Inflammatory macrophage (primary cell): Measurements from ENCODE around the gene CST5.
"Not testable (repeated sequence)": the region's sequence is repeated elsewhere in the genome, so short reads cannot be mapped to it uniquely, and the experiment has no call there.

Experiments used
- DNase-seq, 2 donors: peaks; one replicate each; pipeline ENCODE4 v3.0.0-alpha.2; 2020 to 2022

The CST5 gene

DNA sequence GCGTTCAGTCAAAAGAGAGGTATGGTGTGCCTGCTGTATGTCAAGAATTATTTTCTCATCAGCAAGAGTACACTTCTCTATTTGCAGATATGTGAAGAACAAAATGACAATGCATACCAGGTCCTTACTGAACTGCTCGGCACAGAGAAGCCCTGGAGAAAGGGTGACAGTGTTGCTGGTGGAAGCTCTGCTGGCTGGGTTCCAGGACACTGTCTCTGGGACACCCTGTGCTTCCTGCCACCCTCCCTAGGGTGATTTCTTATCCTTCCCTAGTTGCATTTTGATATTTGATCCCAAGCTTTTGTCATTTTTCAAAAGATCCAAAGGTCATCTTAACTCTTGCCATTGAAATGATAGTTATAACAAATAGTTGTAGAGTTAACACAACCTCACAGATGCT, 8.3 kb upstream of the CST5 start:
- no peak for DNase-seq

DNA sequence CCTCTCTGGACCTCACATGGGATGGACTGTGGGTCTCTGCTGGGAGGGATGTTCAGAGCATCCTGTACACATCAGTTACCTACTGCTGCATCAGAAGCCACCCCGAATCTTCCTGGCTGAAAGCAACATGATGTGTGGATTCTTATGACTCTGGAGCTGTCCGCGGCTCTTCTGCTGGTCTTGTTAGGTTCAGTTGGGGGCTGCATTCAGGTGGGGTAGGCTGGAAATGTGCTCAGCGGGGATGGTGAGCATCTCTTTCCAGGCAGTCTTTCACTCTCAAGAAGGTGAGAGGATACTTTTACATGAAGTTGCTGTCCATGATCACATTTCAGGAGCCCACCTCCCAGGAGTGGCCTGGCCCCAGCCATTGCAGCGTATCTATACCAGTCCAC, 5.2 kb upstream of the CST5 start:
- DNase-seq = no peak

- DNase-seq = no peak
Observed at GRCh38 chr20:23884136-23884770, 4.7 kb upstream of the CST5 start.

- DNase-seq = no peak
Observed at GRCh38 chr20:23881371-23881770, 1.8 kb upstream of the CST5 start.

DNA sequence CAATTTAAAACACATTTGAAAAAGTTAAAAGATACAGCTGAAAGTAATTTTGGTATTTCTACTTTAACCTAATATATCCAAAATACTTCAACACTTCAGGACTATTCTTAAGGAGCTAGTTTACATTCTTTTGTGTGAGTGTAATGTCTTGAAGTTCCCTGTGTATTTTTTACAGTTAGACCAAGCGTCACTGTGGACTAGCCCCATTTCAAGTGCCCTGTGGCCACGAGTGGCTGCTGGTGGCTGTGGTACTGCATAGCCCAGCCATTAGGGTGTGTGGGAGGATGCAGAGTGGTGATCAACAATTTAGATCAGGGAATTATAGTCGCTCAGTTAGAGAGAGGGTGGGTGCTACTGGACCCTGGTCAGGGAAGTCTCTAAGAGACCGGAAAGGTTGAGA, 869 bp upstream of the CST5 start:
- DNase-seq = no peak

- no peak for DNase-seq
Observed at GRCh38 chr20:23879811-23880374, 345 bp upstream of the CST5 start.

- no peak for DNase-seq
Observed at GRCh38 chr20:23878787-23879186, 761 bp downstream of the CST5 start.

- DNase-seq = not testable (repeated sequence)
Observed at GRCh38 chr20:23878016-23878542, 1.5 kb downstream of the CST5 start.

DNA sequence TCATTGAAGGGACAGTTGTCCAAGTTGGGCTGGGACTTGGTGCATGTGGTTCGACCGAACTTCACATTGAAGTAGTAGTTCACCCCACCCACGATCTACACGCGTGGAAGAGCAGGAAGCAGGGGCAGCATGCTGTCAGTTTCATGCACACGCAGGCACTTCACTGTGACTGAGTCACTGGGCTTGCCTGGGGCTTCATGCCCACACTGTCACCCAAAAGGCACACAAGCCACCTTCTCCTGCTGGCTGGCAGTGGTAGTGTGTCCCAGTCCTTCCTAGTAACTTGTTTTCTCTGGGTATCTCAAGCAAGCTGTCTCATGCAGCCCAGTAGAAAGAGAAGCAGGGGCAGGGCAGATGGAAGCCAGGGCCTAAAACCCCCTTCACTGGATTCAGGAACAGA, 2.0 kb downstream of the CST5 start:
- DNase-seq = no peak

DNA sequence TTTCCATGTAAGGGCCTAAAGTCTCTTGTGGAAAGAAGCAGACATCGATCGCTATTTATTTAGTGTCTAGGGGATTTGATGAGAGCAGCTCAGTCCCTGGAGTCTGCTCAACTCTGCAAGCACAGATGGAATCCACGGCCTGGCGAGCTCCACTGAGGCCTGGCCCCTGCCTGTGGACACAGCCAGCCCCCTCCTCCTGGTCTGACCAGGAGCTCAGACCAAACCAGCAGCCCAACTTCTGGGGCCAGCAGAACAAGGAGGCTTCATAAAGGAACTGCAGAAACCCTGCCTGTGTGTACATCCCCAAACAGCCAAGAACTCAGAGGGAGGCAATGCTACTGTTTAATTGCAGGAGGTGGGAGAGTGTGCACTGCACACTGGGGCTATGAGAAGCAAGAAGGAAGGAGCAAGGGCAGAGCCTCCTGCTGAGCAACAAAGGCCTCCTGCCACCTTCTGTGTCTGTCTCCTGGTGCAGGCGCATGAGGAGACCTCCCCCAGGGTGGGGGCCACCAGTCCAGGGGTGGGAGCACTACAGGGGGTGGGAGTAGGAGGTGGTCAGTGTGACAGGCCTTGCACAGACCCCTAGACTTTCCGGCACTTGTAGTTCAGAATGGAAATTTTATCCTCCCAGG, 3.8 kb downstream of the CST5 start:
- DNase-seq = no peak

- no peak for DNase-seq
Observed at GRCh38 chr20:23874747-23875146, 4.8 kb downstream of the CST5 start.

- DNase-seq = no peak
Observed at GRCh38 chr20:23873370-23874015, 6.1 kb downstream of the CST5 start.

- DNase-seq = no peak
Observed at GRCh38 chr20:23872065-23872464, 7.5 kb downstream of the CST5 start.

- DNase-seq = no peak
Observed at GRCh38 chr20:23870461-23870860, 9.1 kb downstream of the CST5 start.

DNA sequence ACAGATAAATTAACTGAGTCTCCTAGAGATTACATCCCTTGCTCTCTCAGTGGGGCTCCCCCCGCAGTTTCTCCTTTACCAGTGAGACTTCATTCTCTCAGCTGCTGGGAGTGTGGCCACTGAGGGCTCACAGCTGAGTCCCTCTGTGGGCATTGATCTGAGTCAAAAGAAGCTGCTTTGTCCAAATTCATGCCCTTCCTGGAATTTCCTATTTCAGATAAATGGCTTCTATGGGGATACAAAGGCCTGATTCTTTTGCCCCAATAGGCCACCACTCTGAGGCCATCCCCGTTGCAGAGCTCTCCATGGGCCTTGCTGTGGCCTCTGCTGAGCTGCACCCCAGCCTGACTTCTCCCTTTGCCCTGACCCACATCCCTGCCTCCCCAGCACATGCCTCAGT, 10.0 kb downstream of the CST5 start:
- DNase-seq = no peak

GRCh38 chr20:23868321-23868720, 11.2 kb downstream of the CST5 start:
- DNase-seq = no peak

GRCh38 chr20:23867152-23867776, 12.3 kb downstream of the CST5 start:
- DNase-seq = no peak

GRCh38 chr20:23860771-23861170, 18.8 kb downstream of the CST5 start:
- DNase-seq = not testable (repeated sequence)

- no peak for DNase-seq
Observed at GRCh38 chr20:23857962-23858595, 21.5 kb downstream of the CST5 start.

DNA sequence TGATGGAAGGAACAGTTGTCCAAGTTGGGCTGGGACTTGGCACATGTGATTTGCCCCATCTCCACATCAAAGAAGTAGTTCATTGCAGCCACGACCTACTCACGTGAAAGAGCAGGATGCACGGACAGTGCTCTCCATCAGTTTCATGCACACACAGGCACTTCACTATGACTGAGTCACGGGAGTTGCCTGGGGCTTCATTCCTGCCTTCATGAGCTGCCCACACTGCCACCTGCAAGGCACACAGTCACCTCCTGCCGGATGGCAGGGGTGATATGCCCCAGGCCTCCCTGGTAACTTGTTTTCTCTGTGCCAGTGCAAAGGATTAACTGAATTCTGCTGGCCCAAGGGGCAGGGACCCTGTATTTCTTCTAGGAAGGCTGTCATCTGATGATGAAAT, 22.8 kb downstream of the CST5 start:
- no peak for DNase-seq

DNA sequence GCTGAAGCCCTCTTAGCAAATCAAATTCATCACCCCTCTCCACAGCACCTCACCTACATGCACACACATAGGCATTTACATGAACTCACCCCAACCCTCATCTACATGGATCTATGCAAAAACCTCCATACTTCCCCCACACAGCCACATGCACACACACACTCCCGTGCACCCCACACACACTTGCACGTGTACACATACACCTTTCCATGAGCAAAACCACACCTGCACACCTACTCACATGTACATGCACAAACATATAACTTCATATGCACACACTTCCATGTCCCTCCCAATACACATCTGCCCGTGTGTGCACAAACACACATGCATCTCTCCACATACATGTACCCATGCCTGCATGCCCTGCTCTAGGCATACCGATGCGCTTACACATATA, 23.3 kb downstream of the CST5 start:
- DNase-seq = no peak

- DNase-seq = no peak
Observed at GRCh38 chr20:23841693-23842092, 37.9 kb downstream of the CST5 start.

DNA sequence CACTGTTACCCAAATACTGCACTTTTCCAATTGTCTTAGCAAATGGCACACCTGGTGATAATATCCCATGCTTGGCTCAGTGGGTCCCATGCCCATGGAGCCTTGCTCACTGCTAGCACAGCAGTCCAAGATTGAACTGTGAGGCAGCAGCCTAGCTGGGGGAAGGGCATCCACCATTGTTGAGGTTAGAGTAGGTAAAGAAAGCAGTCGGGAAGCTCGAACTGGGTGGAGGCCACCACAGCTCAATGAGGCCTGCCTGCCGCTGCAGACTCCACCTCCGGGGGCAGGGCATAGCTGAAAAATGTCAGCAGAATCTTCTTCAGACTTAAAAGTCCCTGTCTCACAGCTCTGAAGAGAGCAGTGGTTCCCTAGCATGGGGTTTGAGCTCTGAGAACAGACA, 43.8 kb downstream of the CST5 start:
- no peak for DNase-seq
